ENCODE results near the gene ZNF75A. TPM values are rescaled to one million over a fixed set of nuclear protein-coding genes. Genes with fewer than 3 reads are reported as not detected.

The ZNF75A gene
- total and polyA plus RNA-seq, 9 of the 15 experiments (the other 6 are each of a cell fraction or from before 2014, with no cell fraction given): 7.2 to 24.5 (median 17.1) TPM

DNA sequence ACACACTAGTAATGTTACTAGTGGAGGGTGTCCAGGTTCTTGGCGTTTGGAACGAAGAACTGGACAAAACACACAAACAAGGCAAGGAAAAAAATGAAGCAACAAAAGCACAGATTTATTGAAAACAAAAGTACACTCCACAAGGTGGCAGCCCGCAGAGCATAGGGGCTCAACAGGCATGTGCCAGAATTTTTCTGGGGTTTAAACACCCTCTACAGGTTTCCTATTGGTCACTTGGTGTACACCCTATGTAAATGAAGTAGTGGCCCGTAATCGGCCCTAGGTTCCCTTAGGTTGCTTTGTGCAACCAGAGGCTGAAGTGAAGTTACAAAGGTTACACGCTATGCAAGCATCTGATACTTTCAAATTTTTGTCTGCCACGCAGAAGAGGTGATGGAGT is 58.5 kb downstream of the ZNF75A start:
- H3K9ac ChIP-seq (ENCODE audit: insufficient read depth in 1 of 2, low read depth in 2 of 2, low read length in 2 of 2): no peak overlapping the region
- peak; percentile 23 for FAIRE-seq
- no peak overlapping the region for H3K4me3 ChIP-seq
- no peak overlapping the region for H2AFZ ChIP-seq (ENCODE audit: low read depth, low read length)
- no peaks in the 10 kb centered on the region for H3K9me1 ChIP-seq (ENCODE audit: control insufficient read depth, insufficient read depth, low read length)
- no peak overlapping the region for H3K4me2 ChIP-seq (ENCODE audit: insufficient read depth, low read length)
- 10% methylated on average over 7 of the region's 7 CpGs for WGBS (ENCODE audit: insufficient coverage, low coverage, missing lambda C conversion rate)
- H3K36me3 ChIP-seq (ENCODE audit: control insufficient read depth, insufficient read depth, low read length): no peaks in the 10 kb centered on the region
- in situ Hi-C loops (cut with MboI): no loop called here
- ChIA-PET CTCF (ENCODE audit: low intra/inter-chr PET ratio) (no interaction called here), POLR2A (no interaction called here)
- peaks cover 1% of the 10 kb centered on the region; the same call in 1 of the 2 replicates for H3K9me3 ChIP-seq (replicated peaks; ENCODE audit: control insufficient read depth, insufficient read depth, low read depth, low read length)
- no peaks in the 10 kb centered on the region for H4K20me1 ChIP-seq (replicated peaks; ENCODE audit: control insufficient read depth, insufficient read depth, low read length)
- ATAC-seq: peak; percentile 88
- DNase-seq (ENCODE audit: extremely low read depth in 1 of 4, low spot score in 3 of 4): peak; percentile 22 to 34 (median 30)
- H3K27me3 ChIP-seq (ENCODE audit: control insufficient read depth in 2 of 2, insufficient read depth in 2 of 2, low read length in 2 of 2): peaks cover 5 to 10% of the 10 kb centered on the region in 2 experiments; a peak in 3 of 5 replicates
- H3K27ac ChIP-seq (ENCODE audit: extremely low read depth, low read depth, low read length): no peak overlapping the region
- intact Hi-C loops (cut with micrococcal nuclease): loop anchor here (10.0 kb wide), 1 partner anchor 131 kb away; the partner anchor contains the start of gene C16orf90
- peaks cover 0 to 6% of the 10 kb centered on the region in 2 experiments; a peak in 1 of 5 replicates for H3K4me1 ChIP-seq (replicated peaks in 1 of 2; ENCODE audit: control insufficient read depth in 2 of 2, insufficient read depth in 2 of 2, low read length in 2 of 2)
- no peaks in the 10 kb centered on the region for H3K79me2 ChIP-seq (ENCODE audit: control insufficient read depth, insufficient read depth, low read length)
- BruUV-seq (replicated peaks): no TSS peak
- TF ChIP-seq, protein P1, sequence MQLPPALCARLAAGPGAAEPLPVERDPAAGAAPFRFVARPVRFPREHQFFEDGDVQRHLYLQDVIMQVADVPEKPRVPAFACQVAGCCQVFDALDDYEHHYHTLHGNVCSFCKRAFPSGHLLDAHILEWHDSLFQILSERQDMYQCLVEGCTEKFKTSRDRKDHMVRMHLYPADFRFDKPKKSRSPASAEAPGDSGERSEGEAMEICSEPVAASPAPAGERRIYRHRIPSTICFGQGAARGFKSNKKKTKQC (CRISPR knock-in tag; IDR thresholded peaks at IDR 0.05): no peak
- TF ChIP-seq HNRNPLL (IDR thresholded peaks at IDR 0.05; ENCODE audit: low read depth, low read length, poor library complexity, severe bottlenecking): no peak
- TF ChIP-seq, protein P2, sequence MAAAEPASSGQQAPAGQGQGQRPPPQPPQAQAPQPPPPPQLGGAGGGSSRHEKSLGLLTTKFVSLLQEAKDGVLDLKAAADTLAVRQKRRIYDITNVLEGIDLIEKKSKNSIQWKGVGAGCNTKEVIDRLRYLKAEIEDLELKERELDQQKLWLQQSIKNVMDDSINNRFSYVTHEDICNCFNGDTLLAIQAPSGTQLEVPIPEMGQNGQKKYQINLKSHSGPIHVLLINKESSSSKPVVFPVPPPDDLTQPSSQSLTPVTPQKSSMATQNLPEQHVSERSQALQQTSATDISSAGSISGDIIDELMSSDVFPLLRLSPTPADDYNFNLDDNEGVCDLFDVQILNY (CRISPR knock-in tag; IDR thresholded peaks at IDR 0.05): no peak
- no peak for TF ChIP-seq TGIF2 (CRISPR knock-in tag; IDR thresholded peaks at IDR 0.05)
- TF ChIP-seq NR2C1 (IDR thresholded peaks at IDR 0.05): no peak
- no peak for TF ChIP-seq NR2C1 (tag; IDR thresholded peaks at IDR 0.05)
- TF ChIP-seq FOXM1 (IDR thresholded peaks at IDR 0.05; ENCODE audit: low read depth): peak; percentile 56; the same call in 1 of the 2 replicates
- TF ChIP-seq FOXM1 (CRISPR knock-in tag; IDR thresholded peaks at IDR 0.05; ENCODE audit: low read depth): no peak
- TF ChIP-seq EWSR1 (IDR thresholded peaks at IDR 0.05; ENCODE audit: borderline replicate concordance, low read depth, partially characterized antibody): no peak
- peak in 1 of 2 experiments; percentile 25; a peak in 1 of 4 replicates for TF ChIP-seq RAD21 (CRISPR knock-in tag; conservative IDR thresholded peaks at IDR 0.05 in 1 of 2, IDR thresholded peaks at IDR 0.05 in 1 of 2)
- TF ChIP-seq FOXK2 (conservative IDR thresholded peaks at IDR 0.05 in 1 of 2, IDR thresholded peaks at IDR 0.05 in 1 of 2; ENCODE audit: low read depth in 2 of 2): no peak
- TF ChIP-seq RFX5 (IDR thresholded peaks at IDR 0.05; ENCODE audit: low read depth, low read length): no peak
- TF ChIP-seq ZNF57 (CRISPR knock-in tag; IDR thresholded peaks at IDR 0.05): no peak
- TF ChIP-seq ZNF143 (CRISPR knock-in tag; IDR thresholded peaks at IDR 0.05): no peak
- TF ChIP-seq JUNB (CRISPR knock-in tag; conservative IDR thresholded peaks at IDR 0.05): no peak
- TF ChIP-seq, protein P3, sequence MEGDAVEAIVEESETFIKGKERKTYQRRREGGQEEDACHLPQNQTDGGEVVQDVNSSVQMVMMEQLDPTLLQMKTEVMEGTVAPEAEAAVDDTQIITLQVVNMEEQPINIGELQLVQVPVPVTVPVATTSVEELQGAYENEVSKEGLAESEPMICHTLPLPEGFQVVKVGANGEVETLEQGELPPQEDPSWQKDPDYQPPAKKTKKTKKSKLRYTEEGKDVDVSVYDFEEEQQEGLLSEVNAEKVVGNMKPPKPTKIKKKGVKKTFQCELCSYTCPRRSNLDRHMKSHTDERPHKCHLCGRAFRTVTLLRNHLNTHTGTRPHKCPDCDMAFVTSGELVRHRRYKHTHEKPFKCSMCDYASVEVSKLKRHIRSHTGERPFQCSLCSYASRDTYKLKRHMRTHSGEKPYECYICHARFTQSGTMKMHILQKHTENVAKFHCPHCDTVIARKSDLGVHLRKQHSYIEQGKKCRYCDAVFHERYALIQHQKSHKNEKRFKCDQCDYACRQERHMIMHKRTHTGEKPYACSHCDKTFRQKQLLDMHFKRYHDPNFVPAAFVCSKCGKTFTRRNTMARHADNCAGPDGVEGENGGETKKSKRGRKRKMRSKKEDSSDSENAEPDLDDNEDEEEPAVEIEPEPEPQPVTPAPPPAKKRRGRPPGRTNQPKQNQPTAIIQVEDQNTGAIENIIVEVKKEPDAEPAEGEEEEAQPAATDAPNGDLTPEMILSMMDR (IDR thresholded peaks at IDR 0.05 in 2 of 3, conservative IDR thresholded peaks at IDR 0.05 in 1 of 3; ENCODE audit: insufficient read depth in 2 of 3, low read depth in 1 of 3, low read length in 3 of 3): peak in 2 of 3 experiments; percentile 32 to 34; a peak in 2 of 6 replicates
- no peak for TF ChIP-seq ZNF134 (CRISPR knock-in tag; conservative IDR thresholded peaks at IDR 0.05)
- TF ChIP-seq ZNF561 (CRISPR knock-in tag; conservative IDR thresholded peaks at IDR 0.05): no peak
- TF ChIP-seq XRCC5 (IDR thresholded peaks at IDR 0.05; ENCODE audit: low read depth, low read length): no peak
